Activated CD8-positive, alpha-beta T cell treated with anti-CD3 and anti-CD28 coated beads, Interleukin-2, amount 10 ng/mL, durations not matched to agents 7 days and 5 days (primary cell): ENCODE measurements around the gene SRMS. TPM values are rescaled to one million over a fixed set of nuclear protein-coding genes. Genes with fewer than 3 reads are reported as not detected.
"Not testable (repeated sequence)": the region's sequence is repeated elsewhere in the genome, so short reads cannot be mapped to it uniquely, and the experiment has no call there.

Experiments used
- ATAC-seq: fragments of 150-1000 bp; cut with Tn5 transposase; one replicate; pipeline ENCODE4 v1.10.0; 2021; ENCODE audit warnings: moderate library complexity
- CTCF ChIA-PET: fragments of 350-600 bp; sonication (Branson Sonifier 250); formaldehyde crosslinking; loops from one replicate; lab custom pipeline; 2021; ENCODE audit warnings: antibody characterized with exemption; lab: Charles Lee
- POLR2A ChIA-PET: fragments of 350-600 bp; sonication (Branson Sonifier 250); formaldehyde crosslinking; loops from one replicate; lab custom pipeline; 2021; ENCODE audit warnings: antibody characterized with exemption; lab: Charles Lee
- DNase-seq: peaks from one replicate; pipeline ENCODE4 v3.0.0-alpha.2; 2020
- H3K27ac Mint-ChIP-seq: one replicate; pipeline ENCODE4 v1.8.0; 2021; ENCODE audit warnings: mild to moderate bottlenecking, mixed read lengths
- H3K27me3 Mint-ChIP-seq: one replicate; pipeline ENCODE4 v1.8.0; 2021; ENCODE audit warnings: low read depth, mixed read lengths
- H3K36me3 Mint-ChIP-seq: one replicate; pipeline ENCODE4 v1.8.0; 2021; ENCODE audit warnings: low read depth, mixed read lengths
- H3K4me1 Mint-ChIP-seq: one replicate; pipeline ENCODE4 v1.8.0; 2021; ENCODE audit warnings: low read depth, mixed read lengths
- H3K4me3 Mint-ChIP-seq: one replicate; pipeline ENCODE4 v1.8.0; 2021; ENCODE audit warnings: mild to moderate bottlenecking, mixed read lengths
- H3K9me3 Mint-ChIP-seq: one replicate; pipeline ENCODE4 v1.8.0; 2022; ENCODE audit warnings: mixed read lengths; ENCODE audit not compliant: insufficient read depth
- total RNA-seq, 2 experiments: library from RNA; stranded (reverse); gene quantifications; one replicate each; pipeline ENCODE4 v1.2.3, GENCODE V29; 2021

The SRMS gene
- total RNA-seq, 2 experiments from 2014 or later = not detected

DNA sequence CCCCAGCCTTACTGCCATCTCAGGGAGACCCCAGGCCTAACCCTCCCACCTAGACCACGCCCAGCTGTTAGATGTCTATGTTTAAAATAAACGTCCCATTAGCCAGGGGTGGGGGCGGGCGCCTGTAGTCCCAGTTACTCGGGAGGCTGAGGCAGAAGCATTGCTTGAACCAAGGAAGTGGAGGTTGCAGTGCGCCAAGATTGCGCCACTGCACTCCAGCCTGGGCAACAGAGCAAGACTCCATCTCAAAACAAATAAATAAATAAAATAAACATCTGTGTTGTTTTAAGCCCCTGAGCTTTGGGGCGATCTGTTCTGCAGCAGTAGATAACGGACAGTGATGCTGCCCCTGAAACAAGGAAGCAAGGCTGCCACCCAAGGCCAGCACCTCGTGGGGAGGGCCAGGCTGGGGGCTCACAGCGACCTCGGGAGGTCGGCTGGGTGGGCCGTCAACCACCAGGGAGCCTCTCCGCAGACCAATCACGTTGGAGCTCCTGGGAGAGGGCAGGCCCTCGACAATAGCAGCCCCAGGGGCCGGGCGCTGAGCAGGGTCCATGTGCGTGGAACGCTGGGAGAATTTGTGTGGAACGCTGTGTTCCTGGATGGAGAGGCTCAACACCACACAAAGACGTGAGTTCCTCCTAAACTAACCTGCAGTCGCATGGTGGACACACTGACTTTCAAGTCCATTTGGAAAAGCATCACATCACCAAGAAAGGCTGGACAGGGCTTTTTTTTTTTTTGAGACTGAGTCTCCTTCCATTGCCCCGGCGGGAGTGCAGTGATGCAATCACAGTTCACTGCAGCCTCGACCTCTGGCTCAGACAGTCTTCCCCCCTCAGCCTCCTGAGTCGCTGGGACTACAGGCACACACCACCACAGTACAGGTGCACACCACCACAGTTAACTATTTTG, 27.5 kb upstream of the SRMS start:
- CTCF ChIA-PET = interaction anchor here (0.8 to 1.6 kb wide), 3 partner anchors 37 to 290 kb away, joined by 3 to 7 read pairs (median 4); partner anchors contain the start of gene TPD52L2
- Mint-ChIP-seq H3K4me3 (peak overlapping the region; percentile 58), H3K27me3 (peaks cover 22% of the 10 kb centered on the region), H3K4me1 (peaks cover 2% of the 10 kb centered on the region), H3K9me3 (no peaks in the 10 kb centered on the region), H3K27ac (peak overlapping the region; percentile 46), H3K36me3 (peaks cover 3% of the 10 kb centered on the region)
- ATAC-seq (no peak), DNase-seq (no peak)
- POLR2A ChIA-PET = interaction anchor here (0.8 to 1.2 kb wide), 4 partner anchors 46 to 385 kb away, joined by 3 to 4 read pairs (median 4); partner anchors contain the start of gene RTEL1

- POLR2A ChIA-PET = interaction anchor here (0.6 to 1.4 kb wide), 12 partner anchors 9 to 386 kb away, joined by 3 to 4 read pairs (median 3); partner anchors contain the start of genes GMEB2, RTEL1 and STMN3
- peaks cover 6% of the 10 kb centered on the region for H3K36me3 Mint-ChIP-seq
- peak; percentile 84 for ATAC-seq
- peaks cover 18% of the 10 kb centered on the region for H3K27me3 Mint-ChIP-seq
- CTCF ChIA-PET = interaction anchor here (0.6 to 1.6 kb wide), 5 partner anchors 26 to 291 kb away, joined by 3 to 7 read pairs (median 4); partner anchors contain the start of gene TPD52L2
- peak; percentile 85 for DNase-seq
- peak within 1 kb of the TSS; percentile 83 for H3K4me3 Mint-ChIP-seq
- peak within 1 kb of the TSS; percentile 89 for H3K27ac Mint-ChIP-seq
- H3K9me3 Mint-ChIP-seq = no peaks in the 10 kb centered on the region
- peaks cover 10% of the 10 kb centered on the region for H3K4me1 Mint-ChIP-seq
Observed at GRCh38 chr20:63574156-63574828, 26.7 kb upstream of the SRMS start, which contains the start of gene HELZ2. TSS of gene HELZ2 (minus strand) at chr20:63574239. CDS start at chr20:63572385, 1,854 bp downstream.

- DNase-seq (no peak), ATAC-seq (peak; percentile 40)
- Mint-ChIP-seq H3K4me1 (peaks cover 16% of the 10 kb centered on the region), H3K9me3 (no peaks in the 10 kb centered on the region), H3K27me3 (peaks cover 15% of the 10 kb centered on the region), H3K4me3 (peak overlapping the region; percentile 83), H3K27ac (peak overlapping the region; percentile 89), H3K36me3 (peaks cover 10% of the 10 kb centered on the region)
- POLR2A ChIA-PET = interaction anchor here (0.7 to 1.4 kb wide), 10 partner anchors 9 to 285 kb away, joined by 3 to 4 read pairs (median 3); partner anchors contain the start of genes PTK6 and RTEL1
- CTCF ChIA-PET = interaction anchor here (0.6 to 1.8 kb wide), 5 partner anchors 26 to 212 kb away, joined by 3 to 8 read pairs (median 4); partner anchors contain the start of gene PTK6
Observed at GRCh38 chr20:63573647-63574131, 26.1 kb upstream of the SRMS start.

DNA sequence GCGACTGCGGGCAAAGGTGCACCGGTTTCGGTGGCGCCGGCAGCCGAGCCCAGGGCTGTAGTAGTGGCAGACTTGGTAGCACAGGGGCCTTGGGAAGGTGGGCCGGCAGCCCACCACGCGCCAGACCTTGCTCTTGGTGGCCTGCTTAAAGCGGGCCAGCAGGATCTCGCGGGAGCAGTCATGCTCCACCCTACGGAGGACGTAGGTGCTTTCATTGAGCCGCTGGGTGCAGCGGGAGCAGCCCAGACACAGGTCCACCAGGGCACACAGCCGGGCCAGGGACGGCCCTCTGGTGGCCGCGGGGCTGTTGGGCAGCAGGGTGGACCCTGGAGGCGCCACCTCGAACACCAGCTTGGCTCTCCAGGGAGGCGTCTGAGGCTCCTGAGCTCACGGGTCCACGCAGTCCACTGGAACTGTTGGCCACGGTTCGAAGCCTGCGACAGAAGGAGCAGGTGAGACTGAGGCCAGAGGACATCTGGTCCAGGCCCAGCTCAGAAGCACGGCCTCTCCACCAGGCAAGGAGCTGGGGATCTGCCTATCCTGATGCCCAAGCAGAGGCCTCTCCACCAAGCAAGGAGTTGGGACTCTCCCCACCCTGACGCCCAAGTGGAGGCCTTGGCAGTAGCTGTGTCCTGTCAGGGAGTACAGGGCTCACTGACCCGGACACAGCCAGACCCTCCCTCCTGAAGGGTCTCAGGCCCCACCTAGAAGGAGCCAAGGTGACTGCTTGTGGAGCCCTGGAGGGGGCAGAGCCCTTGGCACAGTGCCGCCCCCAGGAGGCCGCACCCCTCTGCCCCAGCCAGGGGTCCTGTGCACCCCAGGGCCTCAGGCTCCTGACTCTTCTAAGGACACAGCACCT, 25.5 kb upstream of the SRMS start:
- CTCF ChIA-PET = interaction anchor here (0.8 to 1.8 kb wide), 2 partner anchors 36 to 69 kb away, joined by 3 to 8 read pairs; partner anchors contain the start of gene PTK6
- ATAC-seq = peak; percentile 10
- H3K36me3 Mint-ChIP-seq = peaks cover 13% of the 10 kb centered on the region
- no peak for DNase-seq
- H3K27ac Mint-ChIP-seq = peak overlapping the region; percentile 89
- H3K4me1 Mint-ChIP-seq = peaks cover 22% of the 10 kb centered on the region
- peak overlapping the region; percentile 83 for H3K4me3 Mint-ChIP-seq
- POLR2A ChIA-PET = interaction anchor here (0.7 to 1.5 kb wide), 8 partner anchors 15 to 286 kb away, joined by 3 to 4 read pairs (median 3); partner anchors contain the start of gene PTK6
- H3K27me3 Mint-ChIP-seq = peaks cover 13% of the 10 kb centered on the region
- no peaks in the 10 kb centered on the region for H3K9me3 Mint-ChIP-seq

- ChIA-PET POLR2A (interaction anchor here (1.1 to 1.5 kb wide), 4 partner anchors 15 to 35 kb away, joined by 3 to 4 read pairs (median 3); partner anchors contain the start of gene PTK6), CTCF (interaction anchor here (1.8 kb wide), 1 partner anchor 35 kb away, joined by 8 read pairs; the partner anchor contains the start of gene PTK6)
- ATAC-seq (no peak), DNase-seq (no peak)
- peaks cover 30% of the 10 kb centered on the region for H3K4me1 Mint-ChIP-seq
- H3K27me3 Mint-ChIP-seq = peaks cover 8% of the 10 kb centered on the region
- H3K4me3 Mint-ChIP-seq = no peak overlapping the region
- H3K36me3 Mint-ChIP-seq = peaks cover 21% of the 10 kb centered on the region
- no peak overlapping the region for H3K27ac Mint-ChIP-seq
- H3K9me3 Mint-ChIP-seq = no peaks in the 10 kb centered on the region
Observed at GRCh38 chr20:63572071-63572787, 24.7 kb upstream of the SRMS start.

DNA sequence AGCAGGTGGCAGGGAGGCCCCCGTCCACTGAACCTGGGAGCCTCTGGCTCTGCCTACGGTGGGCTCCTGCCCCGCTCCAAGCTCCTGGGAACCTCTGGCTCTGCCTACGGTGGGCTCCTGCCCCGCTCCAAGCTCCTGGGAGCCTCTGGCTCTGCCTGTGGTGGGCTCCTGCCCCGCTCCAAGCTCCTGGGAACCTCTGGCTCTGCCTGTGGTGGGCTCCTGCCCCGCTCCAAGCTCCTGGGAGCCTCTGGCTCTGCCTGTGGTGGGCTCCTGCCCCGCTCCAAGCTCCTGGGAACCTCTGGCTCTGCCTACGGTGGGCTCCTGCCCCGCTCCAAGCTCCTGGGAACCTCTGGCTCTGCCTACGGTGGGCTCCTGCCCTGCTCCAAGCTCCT, 23.5 kb upstream of the SRMS start:
- POLR2A ChIA-PET, ATAC-seq, H3K27me3 Mint-ChIP-seq, DNase-seq, H3K27ac Mint-ChIP-seq, H3K9me3 Mint-ChIP-seq, H3K4me3 Mint-ChIP-seq, CTCF ChIA-PET: not testable (repeated sequence)
- peaks cover 35% of the 10 kb centered on the region for H3K4me1 Mint-ChIP-seq
- peaks cover 26% of the 10 kb centered on the region for H3K36me3 Mint-ChIP-seq

DNA sequence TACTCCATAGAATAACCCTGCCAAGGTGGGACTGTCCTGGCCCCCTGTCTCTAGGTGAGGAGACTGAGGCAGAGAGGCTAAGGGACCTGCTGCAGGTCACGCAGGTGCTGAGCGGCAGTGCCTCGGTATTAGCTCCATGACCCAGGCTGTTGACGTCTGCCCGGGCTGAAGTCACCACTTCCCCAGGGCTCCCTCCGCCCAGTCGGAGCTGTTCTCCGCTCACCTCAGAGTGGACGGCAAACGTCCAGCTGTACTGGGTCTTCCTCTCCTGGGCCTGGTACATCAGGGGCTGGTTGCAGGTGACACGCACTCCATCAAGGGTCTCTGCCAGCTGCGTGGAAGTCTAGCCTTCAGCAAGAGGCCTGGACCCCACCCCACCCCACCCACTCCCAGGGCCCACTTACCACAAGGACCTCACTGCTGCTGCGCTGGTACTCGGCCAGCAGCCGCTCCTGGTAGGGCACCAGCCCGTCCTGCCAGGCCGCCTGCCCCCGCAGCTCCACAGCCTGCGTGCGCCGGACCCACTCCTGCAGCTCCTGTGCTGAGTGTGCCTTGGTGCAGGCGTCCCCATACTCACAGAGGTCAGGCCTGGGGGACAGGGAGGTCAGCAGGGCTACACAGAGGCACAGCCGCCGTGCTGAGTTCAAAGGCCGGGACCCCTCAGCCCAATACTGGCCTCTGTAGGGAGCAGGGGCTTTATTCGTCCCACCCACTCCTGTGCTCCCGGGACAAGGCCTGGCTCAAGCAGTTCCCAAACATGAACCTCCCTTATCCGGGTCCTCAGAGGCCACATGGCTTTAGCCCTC, 22.9 kb upstream of the SRMS start:
- ChIA-PET POLR2A (interaction anchor here (3.5 kb wide), 1 partner anchor 33 kb away, joined by 12 read pairs; the partner anchor contains the start of gene PTK6), CTCF (no interaction called here)
- Mint-ChIP-seq H3K4me1 (peaks cover 35% of the 10 kb centered on the region), H3K27me3 (peaks cover 1% of the 10 kb centered on the region), H3K4me3 (no peak overlapping the region), H3K9me3 (no peaks in the 10 kb centered on the region), H3K36me3 (peaks cover 31% of the 10 kb centered on the region), H3K27ac (no peak overlapping the region)
- DNase-seq (no peak), ATAC-seq (no peak)

- DNase-seq = no peak
Observed at GRCh38 chr20:63568986-63569949, 21.7 kb upstream of the SRMS start.

More at GRCh38 chr20:63568986-63569949, 21.7 kb upstream of the SRMS start:
- no peak for ATAC-seq
- CTCF ChIA-PET = interaction anchor here (0.8 kb wide), 1 partner anchor 72 kb away, joined by 3 read pairs; no protein-coding TSS in a partner anchor
- H3K36me3 Mint-ChIP-seq = peaks cover 33% of the 10 kb centered on the region
- peak overlapping the region; percentile 31 for H3K4me3 Mint-ChIP-seq
- POLR2A ChIA-PET = interaction anchor here (2.0 to 3.5 kb wide), 2 partner anchors 31 to 48 kb away, joined by 7 to 12 read pairs; partner anchors contain the start of gene PTK6
- H3K27me3 Mint-ChIP-seq = no peaks in the 10 kb centered on the region
- no peaks in the 10 kb centered on the region for H3K9me3 Mint-ChIP-seq
- H3K4me1 Mint-ChIP-seq = peaks cover 34% of the 10 kb centered on the region
- peak overlapping the region; percentile 34 for H3K27ac Mint-ChIP-seq
